NCI-H2171 (cell line): ENCODE data around the gene GPN1.
"Not testable (repeated sequence)": the region's sequence is repeated elsewhere in the genome, so short reads cannot be mapped to it uniquely, and the experiment has no call there.

Experiments
- DNase-seq: peaks from one replicate; lab custom pipeline; 2025; lab: John Stamatoyannopoulos, UW

Gene GPN1

GRCh38 chr2:27672723-27673486, 44.1 kb downstream of the GPN1 start:
- no peak for DNase-seq

DNA sequence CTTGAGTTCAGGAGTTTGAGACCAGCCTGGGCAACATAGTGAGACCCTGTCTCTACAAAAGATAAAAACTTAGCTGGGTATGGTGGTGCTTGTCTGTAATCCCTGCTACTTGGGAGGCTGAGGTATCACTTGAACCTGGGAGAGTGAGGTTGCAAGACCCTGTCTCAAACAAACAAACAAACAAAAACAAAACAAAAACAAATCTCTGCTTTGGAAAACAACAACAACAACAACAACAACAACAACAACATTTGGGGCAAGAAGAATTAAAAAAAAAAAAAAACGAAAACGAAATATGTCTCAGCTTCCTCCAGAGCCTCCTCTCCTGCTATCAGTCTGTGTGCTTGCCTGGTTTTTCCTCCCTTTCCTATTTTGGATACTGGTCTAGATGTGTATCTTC, 51.7 kb downstream of the GPN1 start:
- DNase-seq: no peak

DNA sequence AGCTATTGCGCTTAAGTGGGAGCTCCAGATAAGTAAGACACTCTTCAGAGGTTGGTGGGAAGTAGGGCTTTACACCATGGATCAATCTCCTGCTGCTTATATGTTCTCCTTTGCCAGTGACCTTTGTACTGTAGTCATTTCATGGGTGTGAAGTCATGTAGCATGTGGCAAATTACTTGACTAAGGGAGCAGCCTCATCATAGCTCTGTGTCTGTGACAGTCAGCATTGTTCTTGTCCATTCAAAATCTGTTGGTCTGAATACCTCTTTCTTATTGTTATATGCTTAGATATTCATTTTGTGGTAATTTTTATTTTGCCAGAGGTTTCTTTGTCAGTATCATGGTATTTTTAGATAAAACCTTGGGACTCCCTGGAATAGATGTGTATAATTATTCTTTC, 53.0 kb downstream of the GPN1 start:
- DNase-seq: no peak

GRCh38 chr2:27682334-27682771, 53.5 kb downstream of the GPN1 start:
- DNase-seq: not testable (repeated sequence)

DNA sequence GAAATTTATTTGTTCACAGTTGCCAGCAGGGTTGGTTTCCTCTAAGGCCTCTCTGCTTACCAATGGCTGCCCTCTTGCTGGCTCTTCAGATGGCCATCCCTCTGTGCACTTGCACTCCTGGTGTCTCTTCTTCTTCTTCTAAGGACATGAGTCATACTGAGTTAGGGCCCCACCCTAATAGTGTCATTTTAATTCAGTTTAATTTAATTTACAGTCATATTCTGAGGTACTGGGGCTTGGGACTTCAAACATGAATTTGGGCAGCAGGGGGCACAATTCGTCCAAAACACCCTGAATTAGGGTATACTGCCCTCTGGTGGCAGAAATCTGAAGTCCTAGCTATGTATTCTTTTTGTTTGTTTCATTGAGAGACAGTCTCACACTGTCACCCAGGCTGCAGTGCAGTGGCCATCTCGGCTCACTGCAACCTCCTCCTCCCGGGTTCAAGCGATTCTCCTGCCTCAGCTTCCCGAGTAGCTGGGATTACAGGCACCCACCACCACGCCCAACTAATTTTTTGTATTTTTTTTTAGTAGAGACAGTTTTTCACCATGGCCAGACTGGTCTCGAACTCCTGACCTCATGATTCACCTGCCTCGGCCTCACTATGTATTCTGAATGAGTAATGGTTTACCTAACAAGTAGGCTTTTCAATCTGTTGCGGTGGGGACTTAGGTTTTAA, 54.7 kb downstream of the GPN1 start:
- DNase-seq: peak; percentile 88

GRCh38 chr2:27685006-27685405, 56.2 kb downstream of the GPN1 start:
- DNase-seq: not testable (repeated sequence)

GRCh38 chr2:27685577-27685976, 56.7 kb downstream of the GPN1 start:
- no peak for DNase-seq

DNA sequence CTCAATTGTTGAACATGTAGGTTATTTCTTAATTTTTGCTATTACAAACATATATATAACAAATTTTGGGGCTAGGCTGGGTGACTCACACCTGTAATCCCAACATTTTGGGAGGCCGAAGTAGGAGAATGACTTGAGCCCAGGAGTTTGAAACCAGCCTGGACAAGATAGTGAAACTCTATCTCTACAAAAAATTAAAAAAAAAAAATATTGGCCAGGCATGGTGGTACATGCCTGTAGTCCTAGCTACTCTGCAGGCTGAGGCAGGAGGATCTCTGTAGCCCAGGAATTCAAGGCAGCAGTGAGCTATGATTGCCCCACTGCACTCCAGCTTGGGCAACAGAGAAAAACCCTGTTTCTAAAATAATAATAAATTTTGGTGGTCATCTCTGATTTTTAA, 58.4 kb downstream of the GPN1 start:
- DNase-seq: no peak

- DNase-seq: no peak
Measured at GRCh38 chr2:27689424-27689823, 60.6 kb downstream of the GPN1 start.

GRCh38 chr2:27690052-27690451, 61.2 kb downstream of the GPN1 start:
- no peak for DNase-seq

- DNase-seq: no peak
Measured at GRCh38 chr2:27697660-27698059, 68.8 kb downstream of the GPN1 start.
